Activated CD8-positive, alpha-beta memory T cell treated with anti-CD3 and anti-CD28 coated beads for 48 hours (primary cell): Measurements from ENCODE around the gene NDUFS6.
"Not testable (repeated sequence)": the region's sequence is repeated elsewhere in the genome, so short reads cannot be mapped to it uniquely, and the experiment has no call there.

ENCODE experiments used
- DNase-seq, 3 experiments: peaks; one replicate each; pipeline ENCODE4 v3.0.0-alpha.2; 2020; ENCODE audit warnings: low read depth in 2 of 3, low spot score in 2 of 3

NDUFS6 gene

DNA sequence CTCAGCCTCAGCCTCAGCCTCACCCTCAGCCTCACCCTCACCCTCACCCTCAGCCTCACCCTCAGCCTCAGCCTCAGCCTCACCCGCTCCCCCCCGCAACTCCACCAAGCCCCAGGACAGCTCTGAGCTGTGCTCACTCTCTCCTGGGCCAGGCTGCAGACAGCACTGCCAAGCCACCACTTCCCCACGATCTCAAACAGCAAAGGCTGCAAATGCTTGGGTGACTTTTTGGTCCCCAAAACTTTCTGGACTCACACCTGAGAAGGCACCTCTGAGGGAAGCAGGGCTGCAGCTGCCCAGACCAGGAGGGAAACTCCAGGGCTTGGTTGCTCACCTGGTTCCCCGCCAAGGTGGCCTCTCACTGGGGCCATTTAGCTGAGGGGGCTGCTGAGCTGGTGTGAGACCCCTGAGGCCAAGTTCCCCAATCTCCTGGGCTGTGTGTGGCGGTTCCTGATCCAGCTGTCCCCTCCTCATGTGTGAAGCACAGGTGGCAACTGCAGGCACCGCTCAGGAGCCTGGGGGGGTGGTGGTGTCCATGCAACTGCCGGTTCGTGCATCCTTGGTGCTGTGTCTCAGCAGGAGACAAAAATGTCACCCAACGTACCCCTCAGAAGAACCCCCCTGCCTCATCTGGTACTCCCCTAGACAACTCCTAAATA is 19.4 kb upstream of the NDUFS6 start:
- DNase-seq: no peak

DNA sequence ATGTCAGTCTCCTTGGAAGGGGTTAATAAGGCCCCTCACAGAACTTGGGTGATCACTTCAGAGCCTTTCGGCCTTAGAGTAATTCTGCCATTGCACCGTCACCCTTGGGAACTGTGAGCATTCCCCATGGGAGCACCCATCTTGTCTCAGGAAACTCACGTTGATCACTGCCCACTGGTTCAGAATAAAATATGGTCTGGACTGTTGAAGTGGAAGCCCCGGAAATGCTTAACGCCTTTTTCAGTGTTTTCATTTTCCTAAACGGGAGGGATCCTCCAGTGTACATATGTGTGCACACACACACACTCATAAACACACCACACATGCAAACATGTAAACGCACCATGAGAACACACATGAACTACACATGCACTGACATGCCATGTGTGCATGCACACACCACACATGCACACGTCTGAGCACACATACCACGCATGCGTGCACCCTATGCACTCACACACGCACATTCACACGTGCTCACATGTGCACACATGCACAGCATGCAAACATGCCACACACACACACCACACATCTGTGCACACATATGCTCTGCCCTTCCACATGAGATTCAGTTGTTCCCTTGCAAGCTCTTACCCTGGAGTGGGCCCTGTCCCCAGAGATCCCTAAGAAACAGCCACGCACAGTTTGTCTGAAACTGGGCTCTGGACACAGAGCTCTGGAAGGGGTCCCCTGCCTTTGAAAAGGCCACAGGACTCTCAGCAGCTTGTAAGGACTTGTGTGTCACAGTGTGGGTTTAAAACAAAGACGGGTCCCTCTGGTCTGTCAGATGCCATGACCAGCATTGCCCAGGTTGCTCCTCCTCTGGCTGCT is 18.6 kb upstream of the NDUFS6 start:
- no peak for DNase-seq

DNA sequence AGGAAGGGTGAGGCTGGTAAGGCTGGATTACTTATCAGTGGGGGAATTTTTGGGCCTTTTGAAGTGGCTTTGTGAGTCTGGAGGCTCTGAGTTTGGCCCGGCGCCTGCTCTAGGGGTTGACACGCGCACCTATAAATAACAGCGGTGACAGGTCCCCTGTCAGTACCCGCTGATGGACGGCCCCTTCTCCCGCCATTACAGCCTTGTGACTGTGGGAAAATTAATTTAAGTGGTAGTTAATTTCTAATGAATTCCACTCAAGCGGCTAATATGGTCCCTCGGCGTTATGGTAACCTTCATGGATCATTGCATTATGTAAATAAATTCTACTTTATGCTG is 18.0 kb upstream of the NDUFS6 start:
- DNase-seq: no peak

DNA sequence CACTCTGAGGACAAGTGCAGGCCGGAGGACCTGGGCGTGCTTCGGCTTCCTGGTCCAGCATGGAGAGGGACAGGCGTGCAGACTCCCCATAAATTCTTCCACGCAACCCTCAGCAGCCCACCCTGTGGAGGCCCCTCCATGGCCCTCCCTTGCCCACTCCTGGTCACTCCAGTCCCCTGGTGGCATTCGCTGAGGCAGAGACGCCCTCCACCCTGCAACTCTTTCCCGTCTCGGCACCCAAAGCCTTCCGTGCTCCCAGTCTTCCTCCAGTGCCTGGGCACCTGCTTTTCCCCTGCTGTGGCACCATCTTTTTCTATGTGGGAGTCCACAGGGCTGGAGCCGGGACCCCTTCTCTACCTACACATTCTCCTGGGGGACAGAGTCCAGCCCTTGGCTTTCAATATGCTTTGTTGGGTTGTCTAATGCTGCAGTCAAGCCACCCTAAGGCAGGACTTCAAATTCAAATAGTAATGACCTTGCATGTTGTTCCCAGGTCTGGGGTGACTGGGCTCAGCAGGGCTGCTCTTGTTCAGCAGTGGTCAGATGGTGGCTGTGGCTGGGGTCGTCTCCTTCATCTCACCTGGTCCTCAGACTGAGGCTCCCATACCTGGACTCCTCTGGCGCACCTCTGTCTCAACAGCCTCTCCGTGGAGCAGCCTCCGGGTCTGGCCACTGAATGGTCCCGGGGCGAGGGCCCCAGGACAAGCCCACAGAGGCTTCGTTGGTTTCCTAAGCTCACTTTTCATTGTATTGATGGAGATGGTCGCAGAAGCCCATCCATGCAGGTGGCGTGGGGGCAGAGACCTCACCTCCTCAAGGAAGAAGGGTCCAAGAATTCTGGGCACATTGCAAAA is 16.8 kb upstream of the NDUFS6 start:
- no peak for DNase-seq

DNA sequence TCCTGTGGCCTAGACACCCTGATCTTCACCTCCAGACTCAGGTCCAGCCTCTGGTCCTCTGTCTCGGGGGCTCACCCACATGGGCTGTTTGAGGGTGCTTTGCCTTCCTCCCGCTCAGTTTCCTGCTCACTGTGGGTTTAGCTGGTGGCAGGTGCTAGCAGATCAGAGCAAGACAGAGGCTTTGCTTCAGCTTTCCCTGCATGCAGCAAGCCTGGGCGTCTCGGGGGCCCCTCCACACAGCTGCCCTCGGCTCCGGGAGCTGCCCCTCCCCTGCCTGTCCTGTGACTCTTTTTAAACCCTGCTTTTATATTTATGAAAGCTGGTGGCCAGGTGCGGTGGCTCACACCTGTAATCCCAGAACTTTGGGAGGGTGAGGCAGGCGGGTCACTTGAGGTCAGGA is 16.1 kb upstream of the NDUFS6 start:
- DNase-seq: no peak

DNA sequence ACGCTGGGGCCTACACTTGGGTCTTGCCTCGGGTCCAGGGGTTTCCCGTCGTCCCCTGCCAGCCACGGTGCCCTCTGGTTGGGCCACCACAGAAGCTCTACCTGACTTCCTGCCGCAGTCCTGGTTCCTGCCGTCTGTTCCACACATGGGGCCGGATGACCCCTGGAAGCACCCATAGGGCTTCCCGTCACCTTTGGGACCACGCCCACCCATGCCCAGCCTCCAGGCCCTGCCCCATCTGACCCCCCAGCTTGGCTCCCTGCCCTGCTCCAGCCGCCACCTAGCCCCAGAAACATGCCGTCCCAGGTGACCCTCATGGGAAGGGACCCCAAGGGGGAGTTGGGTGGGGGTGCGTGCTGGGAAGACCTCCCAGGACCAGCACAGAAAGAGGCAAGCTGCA is 15.2 kb upstream of the NDUFS6 start:
- no peak for DNase-seq

DNA sequence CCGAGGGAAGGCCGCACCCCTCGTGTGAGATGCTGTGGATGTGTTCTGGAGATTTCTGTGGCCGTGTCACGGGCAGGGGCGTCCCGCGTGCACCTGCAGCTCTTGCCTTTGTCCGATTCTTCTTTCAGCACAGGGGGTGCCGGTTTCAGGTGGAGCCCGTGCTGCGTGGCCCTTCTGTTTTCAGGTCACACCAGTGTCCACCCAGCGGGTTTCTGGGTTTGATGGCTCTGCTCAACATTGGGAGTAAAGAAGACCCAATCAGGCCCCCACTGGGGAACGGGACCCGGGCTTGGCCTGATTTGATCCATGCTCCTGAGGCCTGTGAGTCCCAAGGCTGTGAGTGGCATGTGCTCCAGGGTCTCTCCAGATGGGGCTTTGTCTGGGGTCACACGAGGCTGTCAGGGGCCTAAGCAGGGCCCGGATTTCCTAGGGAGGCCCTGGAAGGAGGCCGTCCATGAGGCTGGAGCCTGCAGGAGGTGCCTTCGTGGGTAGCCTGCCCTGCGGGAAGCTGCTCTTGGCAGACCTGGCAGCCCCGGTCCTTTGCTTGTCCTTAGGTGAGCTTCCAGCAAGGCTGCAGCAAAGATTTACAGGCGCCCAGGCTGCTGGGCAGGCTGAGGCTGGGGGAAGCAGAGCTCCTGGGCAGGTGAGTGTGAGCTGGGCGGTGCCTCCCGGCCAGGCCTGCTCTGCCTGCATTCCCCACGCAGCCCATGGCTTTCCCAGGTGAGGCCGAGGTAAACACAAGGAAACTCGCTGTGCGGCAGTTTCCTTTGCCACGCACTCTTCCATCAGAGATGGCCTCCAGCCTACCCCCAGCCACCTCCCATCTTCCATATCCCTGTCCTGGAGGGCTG is 14.4 kb upstream of the NDUFS6 start:
- DNase-seq: no peak

DNA sequence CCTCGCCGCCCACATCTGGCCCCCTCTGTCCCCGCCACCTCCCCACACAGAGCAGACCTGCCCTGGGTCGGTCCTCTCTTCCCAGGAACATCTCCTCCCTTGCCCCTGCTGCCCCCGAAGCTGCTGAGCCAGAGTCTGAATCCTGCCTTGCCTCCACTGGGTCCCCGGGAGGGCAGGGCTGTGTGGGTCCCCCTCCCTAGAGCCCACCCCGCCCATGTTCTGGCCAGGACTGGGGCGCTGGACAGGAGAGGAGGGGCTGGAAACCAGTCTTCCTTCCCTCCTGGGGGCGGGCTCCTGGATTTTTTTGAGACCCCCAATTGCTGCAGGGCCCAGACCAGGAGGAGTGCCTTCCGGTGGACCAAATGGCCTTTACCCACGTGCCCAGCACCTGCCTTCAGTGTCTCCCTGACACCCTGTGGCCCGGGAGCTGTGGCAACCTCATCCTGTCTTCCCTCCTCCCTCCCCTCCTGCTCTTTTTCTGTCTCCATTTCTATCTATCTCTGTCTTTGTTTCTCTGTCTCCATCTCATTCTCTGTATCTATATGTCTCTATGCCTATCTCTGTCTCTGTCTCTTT is 13.6 kb upstream of the NDUFS6 start:
- DNase-seq: no peak

DNA sequence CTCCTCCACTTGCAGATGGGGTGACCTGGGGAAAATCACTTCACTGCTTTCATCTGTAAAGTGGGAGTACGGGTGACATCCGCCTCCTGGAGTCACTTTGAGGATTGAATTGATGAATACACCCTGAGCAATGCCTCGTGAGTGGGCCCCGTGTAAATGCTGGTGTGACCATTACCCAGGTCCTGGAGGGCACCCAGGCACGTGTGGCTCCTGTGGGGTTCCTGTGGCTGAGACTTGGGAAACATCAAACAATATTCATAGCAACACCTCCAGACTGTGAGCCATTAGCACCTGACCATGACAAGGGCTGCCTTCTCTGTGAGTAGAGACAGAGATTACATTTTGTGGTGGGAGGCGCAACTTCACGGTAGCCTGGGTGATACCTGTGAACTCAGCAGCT is 13.0 kb upstream of the NDUFS6 start:
- no peak for DNase-seq

DNA sequence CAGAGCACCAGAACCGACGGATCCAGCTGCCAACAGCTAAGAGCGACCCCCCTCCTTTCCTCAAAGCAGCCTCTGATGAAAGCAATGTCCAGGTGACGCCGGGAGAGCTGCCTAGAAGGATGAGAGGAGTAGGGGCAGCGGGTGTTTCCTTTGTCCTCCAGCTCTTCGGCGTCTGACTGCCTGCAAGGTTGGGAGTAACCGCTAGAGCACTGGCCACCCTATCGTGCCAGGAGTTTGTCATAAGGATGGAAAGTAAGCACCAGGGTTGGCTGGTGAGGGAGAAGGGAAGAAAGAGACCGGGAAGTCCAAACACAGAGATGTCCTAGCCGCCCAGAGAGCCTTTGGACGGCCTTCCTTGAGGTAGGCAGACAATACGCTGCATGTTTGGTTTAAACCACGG is 12.4 kb upstream of the NDUFS6 start:
- no peak for DNase-seq

DNA sequence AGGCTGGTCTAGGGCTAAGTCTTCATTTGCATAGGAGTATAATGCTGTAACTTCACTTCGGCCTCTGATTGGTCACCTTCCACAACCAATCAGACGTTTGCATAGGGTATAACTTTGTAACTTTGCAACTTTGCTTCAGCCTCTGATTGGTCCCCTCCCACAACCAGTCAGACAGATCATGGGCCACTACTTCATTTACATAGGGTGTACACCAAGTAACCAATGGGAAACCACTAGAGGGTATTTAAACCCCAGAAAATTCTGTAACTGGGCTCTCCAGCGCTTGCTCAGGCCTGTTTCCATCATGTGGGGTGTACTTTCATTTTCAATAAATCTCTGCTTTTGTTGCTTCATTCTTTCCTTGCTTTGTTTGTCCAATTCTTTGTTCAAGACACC is 11.8 kb upstream of the NDUFS6 start:
- not testable (repeated sequence) for DNase-seq

DNA sequence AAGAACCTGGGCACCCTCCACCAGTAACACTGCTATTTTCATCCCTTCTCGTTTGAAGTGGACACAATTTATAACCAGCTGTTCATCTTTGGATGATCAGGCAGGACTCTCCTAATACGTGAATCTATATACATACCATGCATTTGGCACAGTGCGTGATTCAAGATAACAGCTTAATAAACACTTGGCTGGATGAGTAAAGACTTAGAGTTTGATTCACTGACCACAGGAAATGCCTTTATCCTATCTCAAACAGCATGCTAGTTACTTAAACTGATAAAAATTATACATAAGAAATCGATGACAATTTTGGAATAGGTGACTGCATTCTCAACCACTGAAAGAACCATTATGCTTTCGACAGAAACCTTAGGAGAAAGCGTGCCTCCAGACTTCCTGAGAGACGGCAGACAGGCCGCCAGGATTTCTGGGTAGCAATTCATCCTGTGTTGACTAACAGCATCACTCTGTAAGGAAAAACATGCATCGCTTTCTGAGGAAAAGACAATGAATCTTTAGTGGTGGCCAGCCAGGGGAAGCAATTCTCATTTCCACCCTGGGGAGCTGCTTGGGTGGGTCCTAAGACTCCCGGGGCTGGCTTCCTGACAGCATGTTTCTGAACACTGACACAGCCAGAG is 11.3 kb upstream of the NDUFS6 start:
- DNase-seq: no peak

DNA sequence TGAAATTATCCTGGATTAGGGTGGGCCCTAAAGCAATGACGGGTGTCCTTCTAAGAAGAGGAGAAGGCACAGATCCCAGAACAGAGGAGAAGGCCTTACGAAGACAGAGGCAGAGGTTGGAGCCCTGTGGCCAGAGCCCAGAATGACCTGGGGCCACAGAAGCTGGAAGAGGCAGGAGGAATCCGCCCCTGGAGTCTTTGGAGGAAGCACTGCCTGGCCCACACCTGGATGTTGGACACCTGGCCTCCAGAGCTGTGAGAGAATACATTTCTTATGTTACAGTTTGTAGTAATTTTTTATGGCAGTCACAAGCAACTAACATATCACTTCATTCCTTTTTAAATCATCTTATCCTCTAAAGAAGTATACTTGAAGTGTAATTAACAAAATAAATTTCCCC is 10.0 kb upstream of the NDUFS6 start:
- DNase-seq: no peak

DNA sequence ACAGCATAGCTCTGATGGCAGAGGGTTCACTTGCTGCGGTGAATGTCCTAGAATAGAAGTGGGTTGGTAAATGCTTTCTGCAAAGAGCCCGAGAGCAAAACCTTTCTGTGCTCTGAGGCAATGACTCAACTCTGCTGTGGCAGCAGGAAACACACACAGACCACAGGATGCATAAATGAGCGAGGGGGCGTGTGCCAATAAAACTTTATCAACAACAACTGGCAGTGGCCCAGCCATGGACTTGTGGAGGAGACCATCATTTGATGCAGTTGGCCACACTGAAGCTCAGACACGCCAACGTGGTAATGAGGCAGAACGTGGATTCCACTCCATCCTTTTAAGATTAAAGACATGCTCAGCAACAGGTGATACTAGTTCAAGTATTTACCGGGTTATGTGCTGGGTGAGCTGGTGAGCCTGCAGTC is 8.4 kb upstream of the NDUFS6 start:
- peak; percentile 29 to 62 (median 49) for DNase-seq

DNA sequence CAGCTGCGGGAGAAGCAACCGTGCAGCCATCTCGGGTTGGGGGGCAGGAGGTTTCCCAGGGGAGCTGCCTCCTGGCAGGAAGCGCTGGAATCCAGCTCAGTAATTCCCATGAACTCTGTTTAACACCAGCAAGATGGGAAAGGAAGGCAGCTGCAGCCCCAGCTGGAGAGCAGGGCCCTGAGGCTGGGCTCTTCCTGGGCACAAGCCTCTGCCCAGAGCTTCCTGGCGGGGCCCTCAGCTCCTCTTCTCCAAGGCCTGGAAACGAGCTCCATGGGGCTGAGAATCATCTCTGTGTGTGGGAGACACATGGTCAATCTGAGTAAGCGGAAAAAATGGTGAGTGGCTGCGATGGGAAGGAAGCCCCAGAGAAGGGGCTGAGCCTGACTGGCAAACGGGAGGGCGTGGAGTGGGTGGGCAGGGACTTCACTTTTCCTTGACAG is 7.9 kb upstream of the NDUFS6 start:
- DNase-seq: peak in 1 of 3 experiments; percentile 29

DNA sequence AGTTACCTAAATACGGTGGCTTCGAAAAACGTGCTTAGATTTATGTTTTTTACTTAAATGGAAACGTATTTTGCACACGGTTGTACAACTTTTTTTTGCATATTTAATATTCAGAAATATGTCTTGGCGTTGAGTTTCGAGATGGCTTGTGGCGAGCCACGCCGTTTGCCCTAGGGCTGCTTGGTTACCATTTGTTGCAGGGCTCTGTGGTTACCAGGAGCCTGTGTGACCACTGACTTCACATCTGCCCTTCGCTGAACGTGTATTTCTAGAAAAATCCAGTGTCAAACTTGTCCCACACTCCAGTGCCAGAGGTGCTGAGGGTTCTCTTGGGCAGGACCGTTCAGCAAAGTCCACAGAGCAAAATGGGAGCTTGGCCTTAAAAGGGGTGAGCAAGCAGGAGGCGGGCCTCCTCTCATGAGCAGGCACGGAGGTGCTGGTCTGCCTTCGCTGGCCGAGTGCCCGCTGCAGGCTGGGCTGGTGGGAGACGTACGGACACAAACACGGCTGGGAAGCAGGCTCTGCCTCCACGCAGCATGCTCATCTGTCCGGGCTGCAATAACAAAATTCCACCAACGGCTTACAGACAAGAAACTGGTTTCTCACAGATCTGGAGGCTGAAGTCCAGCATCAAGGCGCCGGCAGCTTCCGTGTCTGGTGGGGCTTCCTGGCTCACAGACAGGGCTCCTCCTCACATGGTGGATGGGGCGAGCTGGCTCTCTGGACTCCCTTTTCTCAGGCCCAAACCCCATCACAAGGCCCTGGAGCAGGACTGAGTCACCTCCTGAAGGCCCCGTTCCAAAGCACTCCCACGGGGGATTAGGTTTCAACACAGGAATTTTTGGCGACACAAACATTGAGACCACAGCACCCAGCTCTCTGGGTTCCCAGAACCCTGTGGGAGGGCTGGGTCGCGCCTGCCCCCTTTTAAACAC is 7.0 kb upstream of the NDUFS6 start:
- DNase-seq: no peak

DNA sequence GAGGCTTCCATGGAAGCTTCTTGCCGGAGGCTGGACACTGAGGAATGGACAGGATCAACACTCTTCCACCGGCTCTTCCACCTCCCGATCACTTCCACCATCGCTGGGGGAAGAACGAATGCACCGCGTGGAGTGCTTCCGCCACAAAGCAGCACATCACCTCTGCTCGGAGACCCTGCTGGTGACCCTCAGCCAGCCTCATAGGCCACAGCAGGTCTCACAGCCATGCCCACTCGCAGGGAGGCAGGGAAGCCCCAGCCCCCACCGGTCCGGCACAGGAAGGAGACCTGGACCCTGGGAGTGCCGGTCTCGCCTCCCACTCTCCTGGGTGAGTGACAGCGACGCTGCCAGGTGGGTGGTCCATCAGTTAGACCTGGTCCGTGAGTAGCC is 6.3 kb upstream of the NDUFS6 start:
- no peak for DNase-seq

DNA sequence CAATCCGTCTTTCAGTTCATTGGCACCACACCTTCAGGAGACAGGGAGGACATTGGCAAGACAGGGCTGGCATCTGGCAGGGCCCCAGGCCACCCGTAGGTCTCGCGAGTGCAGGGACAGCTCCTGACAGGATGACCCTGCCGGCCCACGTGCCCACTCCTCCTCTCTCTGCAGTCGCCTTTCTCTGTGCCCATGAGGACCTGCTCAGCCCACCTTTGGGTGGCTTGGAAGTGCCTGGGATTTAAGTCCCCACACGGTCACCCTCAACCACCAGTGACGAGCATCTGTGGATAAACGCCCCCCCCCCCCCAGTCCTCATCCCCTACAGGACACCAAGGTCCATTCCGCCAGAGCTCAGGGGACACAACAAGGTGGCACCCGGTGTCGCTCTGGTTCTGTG is 5.7 kb upstream of the NDUFS6 start:
- DNase-seq: no peak

DNA sequence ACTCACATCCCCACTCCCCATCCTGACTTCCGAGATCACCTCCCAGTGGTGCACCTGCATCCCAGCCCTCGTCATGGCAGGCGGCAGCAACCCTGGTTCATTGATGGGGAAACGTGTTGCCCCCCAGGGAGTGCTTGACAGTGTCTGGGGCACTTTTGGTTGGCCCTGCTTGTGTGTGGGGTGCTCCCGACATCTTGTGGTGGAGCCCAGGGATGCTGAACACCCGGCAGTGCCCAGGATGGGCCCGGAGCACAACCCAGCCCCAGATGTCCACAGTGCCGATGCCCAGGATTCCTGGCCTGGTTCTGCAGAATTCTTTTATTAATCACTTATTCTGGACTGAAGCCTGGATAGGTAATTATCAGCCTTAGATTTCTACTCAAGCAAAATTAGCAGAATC is 5.3 kb upstream of the NDUFS6 start:
- no peak for DNase-seq
